Measurements from ENCODE around the gene TAF7L.

The TAF7L gene

GRCh38 chrX:101220662-101221260 is 70.4 kb downstream of the TAF7L start:
- no peak for TF ChIP-seq CTCF (IDR thresholded peaks at IDR 0.05; ENCODE audit: low read depth, low read length)
- peak overlapping the region; percentile 50 for H3K4me3 ChIP-seq (ENCODE audit: low read depth, low read length)

GRCh38 chrX:101219864-101220346 is 71.2 kb downstream of the TAF7L start:
- no peak for TF ChIP-seq CTCF (IDR thresholded peaks at IDR 0.05; ENCODE audit: low read depth, low read length)

GRCh38 chrX:101219116-101219863 is 71.8 kb downstream of the TAF7L start, which contains the start of gene DRP2:
TSS of gene DRP2 (plus strand) at chrX:101219786. CDS start at chrX:101231648, 11,862 bp downstream.
- TF ChIP-seq CTCF (IDR thresholded peaks at IDR 0.05; ENCODE audit: low read depth, low read length) = no peak
- H3K4me3 ChIP-seq (ENCODE audit: low read depth, low read length) = peak within 1 kb of the TSS; percentile 50

More at GRCh38 chrX:101219864-101220346, 71.2 kb downstream of the TAF7L start:
- H3K4me3 ChIP-seq (ENCODE audit: low read depth, low read length) = peak overlapping the region; percentile 50

All from WI38 (cell line).